Mucosa of gallbladder (tissue), 1 donor: ENCODE data around the gene ZACN. TPM values are rescaled to one million over a fixed set of nuclear protein-coding genes. Genes with fewer than 3 reads are reported as not detected.
"Not testable (repeated sequence)": the region's sequence is repeated elsewhere in the genome, so short reads cannot be mapped to it uniquely, and the experiment has no call there.

Source experiments
- DNase-seq: peaks from one replicate; pipeline ENCODE4 v3.0.0-alpha.2; 2020; ENCODE audit warnings: low spot score
- total RNA-seq: library from RNA; stranded (reverse); gene quantifications from one replicate; pipeline ENCODE4 v1.2.1, GENCODE V29; 2021
- donor health status: DM: no; HTN: no; CAD: no.

Gene ZACN
- total RNA-seq, 1 donor from 2014 or later = not detected

GRCh38 chr17:76053246-76054111 is 25.5 kb upstream of the ZACN start:
- peak; percentile 37 for DNase-seq

GRCh38 chr17:76054112-76054476 is 24.9 kb upstream of the ZACN start:
- peak; percentile 28 for DNase-seq

GRCh38 chr17:76056882-76057281 is 22.1 kb upstream of the ZACN start:
- DNase-seq = no peak

- not testable (repeated sequence) for DNase-seq
Observed at GRCh38 chr17:76058264-76058663, 20.7 kb upstream of the ZACN start.

GRCh38 chr17:76063875-76064546 is 15.0 kb upstream of the ZACN start:
- no peak for DNase-seq

GRCh38 chr17:76065775-76066174 is 13.2 kb upstream of the ZACN start:
- DNase-seq = no peak

- no peak for DNase-seq
Observed at GRCh38 chr17:76071531-76072147, 7.3 kb upstream of the ZACN start.

- DNase-seq = peak; percentile 94
Observed at GRCh38 chr17:76072148-76072858, 6.7 kb upstream of the ZACN start, which contains the start of gene SRP68. TSS of gene SRP68 (minus strand) at chr17:76072517. CDS start at chr17:76072491, 26 bp downstream.

GRCh38 chr17:76074390-76075363 is 4.3 kb upstream of the ZACN start, which contains the start of gene GALR2:
TSS of gene GALR2 (plus strand) at chr17:76074781. CDS start at chr17:76074884, 103 bp downstream.
- no peak for DNase-seq

GRCh38 chr17:76075364-76076145 is 3.4 kb upstream of the ZACN start:
- no peak for DNase-seq

GRCh38 chr17:76076146-76076764 is 2.7 kb upstream of the ZACN start:
- DNase-seq = no peak

GRCh38 chr17:76076765-76077583 is 2.0 kb upstream of the ZACN start:
- no peak for DNase-seq

- DNase-seq = no peak
Observed at GRCh38 chr17:76077584-76078110, 1.3 kb upstream of the ZACN start.

GRCh38 chr17:76078370-76078769 is 612 bp upstream of the ZACN start:
- not testable (repeated sequence) for DNase-seq

- DNase-seq = no peak
Observed at GRCh38 chr17:76079535-76079955, 563 bp downstream of the ZACN start.

GRCh38 chr17:76079956-76080767 is 1.2 kb downstream of the ZACN start:
- no peak for DNase-seq

GRCh38 chr17:76080768-76081287 is 1.8 kb downstream of the ZACN start:
- DNase-seq = no peak
